CD4-positive, alpha-beta T cell (primary cell): ENCODE results near the gene SYT2. TPM values are rescaled to one million over a fixed set of nuclear protein-coding genes. Genes with fewer than 3 reads are reported as not detected.
A peak's percentile ranks its signal among the peaks of the same experiment; 100 is the strongest.

ENCODE experiments used
- ATAC-seq: fragments of 200-7000 bp; cut with Tn5 transposase; one replicate; pipeline ENCODE4 v1.10.0; 2022; ENCODE audit warnings: mild to moderate bottlenecking; ENCODE audit not compliant: poor library complexity
- CTCF ChIA-PET: fragments of 350-600 bp; sonication (Branson Sonifier 250); formaldehyde crosslinking; loops from one replicate; lab custom pipeline; 2021; ENCODE audit warnings: antibody characterized with exemption, inconsistent platforms; lab: Charles Lee
- POLR2A ChIA-PET: fragments of 350-600 bp; sonication (Branson Sonifier 250); formaldehyde crosslinking; loops from one replicate; lab custom pipeline; 2021; ENCODE audit warnings: antibody characterized with exemption, inconsistent platforms; lab: Charles Lee
- DNase-seq, 14 experiments: peaks; one replicate each; pipeline ENCODE4 v3.0.0-alpha.2; 2013 to 2020; ENCODE audit warnings: mixed read lengths in 2 of 14
- H3K27ac ChIP-seq, 2 donors: one replicate each; pipeline versions ENCODE4 v1.5.1 to v1.7.0; 2013; ENCODE audit warnings: low read length in 2 of 2, low read depth in 1 of 2, mild to moderate bottlenecking in 1 of 2
- H3K27me3 ChIP-seq, 2 experiments: 1 replicate in 1 of 2; 2 replicates in 1 of 2; pipeline versions ENCODE4 v1.6.1 to v1.7.0; 2013; ENCODE audit warnings: low read length in 2 of 2, control low read depth in 1 of 2, mild to moderate bottlenecking in 1 of 2, moderate library complexity in 1 of 2; ENCODE audit not compliant: insufficient read depth in 2 of 2, control insufficient read depth in 1 of 2
- H3K36me3 ChIP-seq: one replicate; pipeline ENCODE4 v1.6.1; 2013; ENCODE audit warnings: low read length, control low read depth; ENCODE audit not compliant: insufficient read depth
- H3K4me1 ChIP-seq: one replicate; pipeline ENCODE4 v1.6.1; 2013; ENCODE audit warnings: low read length, control low read depth; ENCODE audit not compliant: insufficient read depth
- H3K4me3 ChIP-seq: one replicate; pipeline ENCODE4 v1.5.1; 2013; ENCODE audit warnings: mild to moderate bottlenecking, low read length, moderate library complexity
- H3K9me3 ChIP-seq, 2 experiments: 1 replicate in 1 of 2; 2 replicates in 1 of 2; pipeline versions ENCODE4 v1.6.1 to v1.7.0; 2013; ENCODE audit warnings: low read length in 2 of 2, mild to moderate bottlenecking in 2 of 2, control low read depth in 1 of 2, moderate library complexity in 1 of 2; ENCODE audit not compliant: control insufficient read depth in 1 of 2, insufficient read depth in 1 of 2
- H3K27ac Mint-ChIP-seq: one replicate; pipeline ENCODE4 v1.8.0; 2020; ENCODE audit warnings: mixed read lengths
- H3K27me3 Mint-ChIP-seq: one replicate; pipeline ENCODE4 v1.8.0; 2021; ENCODE audit warnings: mixed read lengths
- H3K36me3 Mint-ChIP-seq: one replicate; pipeline ENCODE4 v1.8.0; 2021; ENCODE audit warnings: low read depth, mixed read lengths
- H3K4me1 Mint-ChIP-seq: one replicate; pipeline ENCODE4 v1.8.0; 2021; ENCODE audit warnings: low read depth, mixed read lengths
- H3K4me3 Mint-ChIP-seq: one replicate; pipeline ENCODE4 v1.8.0; 2020; ENCODE audit warnings: mild to moderate bottlenecking, mixed read lengths
- H3K9me3 Mint-ChIP-seq: one replicate; pipeline ENCODE4 v1.8.0; 2020; ENCODE audit warnings: mixed read lengths
- intact Hi-C, 2 experiments: fragments of 100-400 bp; cut with DNase I in 1 of 2; cut with micrococcal nuclease in 1 of 2; formaldehyde crosslinking; loops; one replicate each; pipeline versions ENCODE4 v1.15.1 to v1.9.0; 2023 to 2025; cut with DNase I, micrococcal nuclease
- polyA plus RNA-seq, 2 donors: library from polyadenylated mRNA; unstranded; fragments of 120-200 nt; gene quantifications; one replicate each; pipeline ENCODE4 v1.2.1, GENCODE V29; 2013
- total RNA-seq, 174 experiments: library from RNA in 2 of 174; stranded (reverse) in 2 of 174; gene quantifications; one replicate each; pipeline ENCODE4 v1.2.3 and lab custom pipeline; 2021 to 2026
- TF ChIP-seq, protein P1 (sequence below): fragments of 200-600 bp; IDR thresholded peaks from one replicate; pipeline ENCODE4 v1.8.0; 2022; ENCODE audit warnings: antibody characterized with exemption, mild to moderate bottlenecking

The SYT2 gene
- total RNA-seq (not detected), total RNA-seq (lab: John Stamatoyannopoulos, UW) (0 to 0.43 (median 0.01) reads per million in 172 experiments)
- 0.13 TPM for polyA plus RNA-seq (2013, experiment 1 of 2)
- polyA plus RNA-seq (2013, experiment 2 of 2): 0.11 TPM

GRCh38 chr1:202710070-202711045 is at the start of gene SYT2:
Gene SYT2 (minus strand): TSS chr1:202710454. CDS start chr1:202605772, 104,682 bp downstream.
- H3K27ac ChIP-seq: no peak within 1 kb of the TSS
- TF ChIP-seq, protein P1, sequence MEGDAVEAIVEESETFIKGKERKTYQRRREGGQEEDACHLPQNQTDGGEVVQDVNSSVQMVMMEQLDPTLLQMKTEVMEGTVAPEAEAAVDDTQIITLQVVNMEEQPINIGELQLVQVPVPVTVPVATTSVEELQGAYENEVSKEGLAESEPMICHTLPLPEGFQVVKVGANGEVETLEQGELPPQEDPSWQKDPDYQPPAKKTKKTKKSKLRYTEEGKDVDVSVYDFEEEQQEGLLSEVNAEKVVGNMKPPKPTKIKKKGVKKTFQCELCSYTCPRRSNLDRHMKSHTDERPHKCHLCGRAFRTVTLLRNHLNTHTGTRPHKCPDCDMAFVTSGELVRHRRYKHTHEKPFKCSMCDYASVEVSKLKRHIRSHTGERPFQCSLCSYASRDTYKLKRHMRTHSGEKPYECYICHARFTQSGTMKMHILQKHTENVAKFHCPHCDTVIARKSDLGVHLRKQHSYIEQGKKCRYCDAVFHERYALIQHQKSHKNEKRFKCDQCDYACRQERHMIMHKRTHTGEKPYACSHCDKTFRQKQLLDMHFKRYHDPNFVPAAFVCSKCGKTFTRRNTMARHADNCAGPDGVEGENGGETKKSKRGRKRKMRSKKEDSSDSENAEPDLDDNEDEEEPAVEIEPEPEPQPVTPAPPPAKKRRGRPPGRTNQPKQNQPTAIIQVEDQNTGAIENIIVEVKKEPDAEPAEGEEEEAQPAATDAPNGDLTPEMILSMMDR: no peak
- peaks cover 0 to 11% of the 10 kb centered on the region in 2 experiments for H3K9me3 ChIP-seq
- Mint-ChIP-seq H3K9me3 (no peaks in the 10 kb centered on the region), H3K27ac (no peak within 1 kb of the TSS), H3K36me3 (no peaks in the 10 kb centered on the region), H3K27me3 (peaks cover 70% of the 10 kb centered on the region), H3K4me3 (no peak within 1 kb of the TSS), H3K4me1 (no peaks in the 10 kb centered on the region)
- no peak within 1 kb of the TSS for H3K4me3 ChIP-seq
- ATAC-seq (no peak), DNase-seq (peak in 3 of 14 experiments; percentile 3 to 14 (median 13))
- ChIA-PET CTCF (no interaction called here), POLR2A (interaction anchor here (0.6 kb wide), 1 partner anchor 111 kb away, joined by 3 read pairs; no protein-coding TSS in a partner anchor)
- peaks cover 50 to 63% of the 10 kb centered on the region in 2 experiments for H3K27me3 ChIP-seq
- intact Hi-C loops: loop anchor here in 1 of 2 experiments (10.0 kb wide), 1 partner anchor 216 kb away; no protein-coding TSS in a partner anchor
- no peaks in the 10 kb centered on the region for H3K36me3 ChIP-seq
- peaks cover 10% of the 10 kb centered on the region for H3K4me1 ChIP-seq

DNA sequence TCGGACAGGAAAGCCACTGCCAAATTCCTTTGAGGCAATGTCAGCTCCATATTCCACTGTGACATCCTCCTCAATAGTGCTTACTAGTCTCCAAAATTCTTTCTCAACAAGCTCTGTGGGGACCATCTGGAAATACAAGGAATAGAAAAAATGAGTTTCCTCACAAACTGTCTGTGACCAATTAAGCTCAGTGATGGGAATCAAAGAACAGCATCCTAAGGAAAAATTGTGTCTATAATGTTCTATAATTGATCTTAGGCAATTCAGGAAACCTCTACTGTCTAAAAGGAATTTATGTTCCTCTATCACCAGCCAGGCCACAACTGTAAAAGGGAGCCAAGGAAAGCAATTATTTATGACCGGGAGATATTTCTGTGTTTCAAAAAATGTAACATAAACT is 46.1 kb upstream of the SYT2 start:
- intact Hi-C loops: no loop called here
- Histone ChIP-seq H3K36me3 (peaks cover 72% of the 10 kb centered on the region), H3K27me3 (no peaks in the 10 kb centered on the region), H3K4me1 (no peaks in the 10 kb centered on the region), H3K9me3 (no peaks in the 10 kb centered on the region), H3K27ac (no peak overlapping the region), H3K4me3 (no peak overlapping the region)
- POLR2A ChIA-PET: no interaction called here
- Mint-ChIP-seq H3K4me1 (no peaks in the 10 kb centered on the region), H3K4me3 (no peak overlapping the region), H3K27ac (no peak overlapping the region), H3K27me3 (no peaks in the 10 kb centered on the region), H3K36me3 (peaks cover 96% of the 10 kb centered on the region), H3K9me3 (no peaks in the 10 kb centered on the region)
- TF ChIP-seq, protein P1: no peak
- no peak for DNase-seq
- ATAC-seq: no peak
- CTCF ChIA-PET: interaction anchor here (0.6 kb wide), 1 partner anchor 170 kb away, joined by 3 read pairs; no protein-coding TSS in a partner anchor

DNA sequence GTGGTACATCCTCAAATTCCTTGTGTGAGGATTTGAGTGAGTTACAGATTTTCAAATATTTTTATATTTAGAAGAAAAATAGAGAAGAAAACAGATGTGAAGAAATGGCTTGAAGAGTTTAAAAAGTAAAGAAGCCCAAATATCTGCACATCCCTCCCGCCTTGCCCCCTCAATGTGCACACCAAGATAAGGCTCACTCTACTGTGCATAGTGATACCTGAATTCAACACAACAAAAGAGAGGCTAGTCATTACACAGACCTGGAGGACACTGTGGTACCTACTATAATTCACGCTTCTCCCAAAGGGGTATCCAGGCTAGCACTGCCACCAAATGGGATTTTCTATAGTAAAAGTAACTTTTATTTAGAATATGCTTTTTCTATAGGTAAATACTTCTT is 44.0 kb upstream of the SYT2 start:
- no peak overlapping the region for H3K27ac ChIP-seq
- CTCF ChIA-PET: no interaction called here
- TF ChIP-seq, protein P1: no peak
- H3K9me3 ChIP-seq: no peaks in the 10 kb centered on the region
- no peaks in the 10 kb centered on the region for H3K4me1 ChIP-seq
- peaks cover 94% of the 10 kb centered on the region for H3K36me3 Mint-ChIP-seq
- no peak overlapping the region for H3K4me3 ChIP-seq
- H3K27me3 ChIP-seq: no peaks in the 10 kb centered on the region
- no peak overlapping the region for H3K4me3 Mint-ChIP-seq
- no peak overlapping the region for H3K27ac Mint-ChIP-seq
- H3K27me3 Mint-ChIP-seq: no peaks in the 10 kb centered on the region
- intact Hi-C loops: loop anchor here in 1 of 2 experiments (5.0 kb wide), 1 partner anchor 98 kb away; no protein-coding TSS in a partner anchor
- POLR2A ChIA-PET: no interaction called here
- no peaks in the 10 kb centered on the region for H3K4me1 Mint-ChIP-seq
- H3K36me3 ChIP-seq: peaks cover 72% of the 10 kb centered on the region
- no peaks in the 10 kb centered on the region for H3K9me3 Mint-ChIP-seq
- DNase-seq (no peak), ATAC-seq (no peak)
